Fibroblast of lung (primary cell): Measurements from ENCODE around the gene TNS1. TPM values are rescaled to one million over a fixed set of nuclear protein-coding genes. Genes with fewer than 3 reads are reported as not detected.
A peak's percentile ranks its signal among the peaks of the same experiment; 100 is the strongest.

Source experiments
- DNase-seq, 2 donors: peaks; one replicate each; pipeline versions ENCODE4 v3.0.0 to v3.0.0-alpha.2; 2010; ENCODE audit warnings: low read depth in 2 of 2
- H2AFZ ChIP-seq: 2 replicates; pipeline ENCODE4 v1.5.1; 2012; ENCODE audit warnings: low read length, control low read depth, inconsistent platforms
- H3K27ac ChIP-seq: 2 replicates; pipeline ENCODE4 v1.5.1; 2011; ENCODE audit warnings: low read length, control low read depth; ENCODE audit not compliant: insufficient read depth
- H3K27me3 ChIP-seq: 2 replicates; pipeline ENCODE4 v1.5.1; 2011; ENCODE audit warnings: mild to moderate bottlenecking, low read length; ENCODE audit not compliant: control insufficient read depth, insufficient read depth
- H3K36me3 ChIP-seq: 2 replicates; pipeline ENCODE4 v1.5.1; 2011; ENCODE audit warnings: low read length; ENCODE audit not compliant: control insufficient read depth, insufficient read depth
- H3K4me1 ChIP-seq: 2 replicates; pipeline ENCODE4 v1.5.1; 2011; ENCODE audit warnings: low read length; ENCODE audit not compliant: control insufficient read depth, insufficient read depth; ENCODE audit errors: extremely low read depth
- H3K4me2 ChIP-seq: 2 replicates; pipeline ENCODE4 v1.5.1; 2011; ENCODE audit warnings: low read length, control low read depth; ENCODE audit not compliant: insufficient read depth; ENCODE audit errors: extremely low read depth
- H3K4me3 ChIP-seq, 4 experiments: fragments of 200-600 bp in 1 of 4; sonication (generic) in 1 of 4; replicated peaks in 1 of 4; 2 replicates each; pipeline ENCODE4 v1.5.1; 2011 to 2016; ENCODE audit warnings: low read length in 4 of 4, low read depth in 3 of 4, mild to moderate bottlenecking in 3 of 4, control low read depth in 2 of 4, inconsistent platforms in 1 of 4, mixed read lengths in 1 of 4; ENCODE audit not compliant: insufficient read depth in 1 of 4; ENCODE audit errors: control extremely low read depth in 1 of 4
- H3K79me2 ChIP-seq: 2 replicates; pipeline ENCODE4 v1.5.1; 2012; ENCODE audit warnings: mild to moderate bottlenecking, low read length, inconsistent platforms; ENCODE audit not compliant: control insufficient read depth, insufficient read depth
- H3K9ac ChIP-seq: 2 replicates; pipeline ENCODE4 v1.5.1; 2011; ENCODE audit warnings: mild to moderate bottlenecking, low read length, control low read depth; ENCODE audit not compliant: insufficient read depth
- H3K9me3 ChIP-seq: 2 replicates; pipeline ENCODE4 v1.5.1; 2012; ENCODE audit warnings: low read depth, low read length; ENCODE audit not compliant: control insufficient read depth, insufficient read depth
- H4K20me1 ChIP-seq: 2 replicates; pipeline ENCODE4 v1.5.1; 2011; ENCODE audit warnings: low read length; ENCODE audit not compliant: control insufficient read depth, insufficient read depth; ENCODE audit errors: extremely low read depth
- CTCF ChIP-seq, 2 donors: IDR thresholded peaks in 1 of 2; conservative IDR thresholded peaks in 1 of 2; 1 replicate in 1 of 2; 2 replicates in 1 of 2; pipeline ENCODE4 v1.5.1; 2011 to 2012; ENCODE audit warnings: low read length in 2 of 2, control low read depth in 1 of 2, inconsistent platforms in 1 of 2, low read depth in 1 of 2, mild to moderate bottlenecking in 1 of 2
- EZH2 ChIP-seq: IDR thresholded peaks from 2 replicates; pipeline ENCODE4 v1.5.1; 2012; ENCODE audit warnings: low read length, control low read depth, mild to moderate bottlenecking; ENCODE audit errors: missing control alignments
- polyA plus RNA-seq, 2 donors: library from polyadenylated mRNA; depleted of rRNA in 1 of 2; stranded (reverse) in 1 of 2; unstranded in 1 of 2; fragments of >200 nt; gene quantifications; 2 replicates each; pipeline ENCODE4 v1.2.1, GENCODE V29; 2011 to 2012; ENCODE audit warnings: missing spikeins in 1 of 2
- total RNA-seq: library from RNA; depleted of rRNA; stranded (reverse); fragments of >200 nt; gene quantifications from 2 replicates; pipeline ENCODE4 v1.2.1, GENCODE V29; 2014

Gene TNS1
- total and polyA plus RNA-seq, 2 donors (not counting 1 experiment from before 2014, with no cell fraction given): 44.4 to 47.1 TPM

- Histone ChIP-seq H4K20me1 (no peaks in the 10 kb centered on the region), H3K4me2 (no peak overlapping the region), H3K4me1 (peaks cover 23% of the 10 kb centered on the region), H3K79me2 (no peaks in the 10 kb centered on the region), H3K27me3 (no peaks in the 10 kb centered on the region), H3K9ac (no peak overlapping the region), H3K27ac (no peak overlapping the region), H3K4me3 (no peak overlapping the region), H3K36me3 (no peaks in the 10 kb centered on the region), H3K9me3 (no peaks in the 10 kb centered on the region), H2AFZ (no peak overlapping the region)
- TF ChIP-seq CTCF (conservative IDR thresholded peaks at IDR 0.05 in 1 of 2, IDR thresholded peaks at IDR 0.05 in 1 of 2; ENCODE audit: low read depth in 1 of 2, low read length in 2 of 2) (no peak), EZH2 (no peak)
- no peak for DNase-seq
Measured at GRCh38 chr2:217968023-217968422, 34.8 kb downstream of the TNS1 start.

- no peak overlapping the region for H3K9ac ChIP-seq
- peak overlapping the region; percentile 36 for H3K4me2 ChIP-seq
Measured at GRCh38 chr2:217966423-217967070, 36.2 kb downstream of the TNS1 start.

More at GRCh38 chr2:217966423-217967070, 36.2 kb downstream of the TNS1 start:
- peak overlapping the region; percentile 28 for H3K27ac ChIP-seq
- H2AFZ ChIP-seq: no peak overlapping the region
- TF ChIP-seq EZH2 (no peak), CTCF (conservative IDR thresholded peaks at IDR 0.05 in 1 of 2, IDR thresholded peaks at IDR 0.05 in 1 of 2; ENCODE audit: low read depth in 1 of 2, low read length in 2 of 2) (no peak)
- no peaks in the 10 kb centered on the region for H3K27me3 ChIP-seq
- no peaks in the 10 kb centered on the region for H3K79me2 ChIP-seq
- peak in 1 of 2 donors; percentile 26 for DNase-seq
- no peak overlapping the region for H3K4me3 ChIP-seq
- no peaks in the 10 kb centered on the region for H3K9me3 ChIP-seq
- H3K36me3 ChIP-seq: no peaks in the 10 kb centered on the region
- H4K20me1 ChIP-seq: no peaks in the 10 kb centered on the region
- H3K4me1 ChIP-seq: peaks cover 23% of the 10 kb centered on the region
